Endothelial cell of umbilical vein (primary cell): Measurements from ENCODE around the gene TMPRSS12.
"Not testable (repeated sequence)": the region's sequence is repeated elsewhere in the genome, so short reads cannot be mapped to it uniquely, and the experiment has no call there.

Experiments used
- CTCF ChIP-seq, 2 donors: IDR thresholded peaks; 1 replicate in 1 of 2; 2 replicates in 1 of 2; pipeline ENCODE4 v1.5.1; 2011; ENCODE audit warnings: low read length in 2 of 2, mild to moderate bottlenecking in 2 of 2, moderate library complexity in 2 of 2, control low read depth in 1 of 2, inconsistent platforms in 1 of 2, low read depth in 1 of 2; ENCODE audit not compliant: insufficient read depth in 1 of 2; ENCODE audit errors: extremely low read depth in 1 of 2
- EZH2 ChIP-seq: IDR thresholded peaks from 2 replicates; pipeline ENCODE4 v1.6.1; 2012; ENCODE audit warnings: borderline replicate concordance, low read depth, mild to moderate bottlenecking, moderate library complexity, low read length, inconsistent platforms; ENCODE audit not compliant: severe bottlenecking
- MAX ChIP-seq: IDR thresholded peaks from 2 replicates; pipeline ENCODE4 v1.6.1; 2011; ENCODE audit not compliant: insufficient read depth, insufficient read length
- POLR2A ChIP-seq: IDR thresholded peaks from 2 replicates; pipeline ENCODE4 v1.6.1; 2012; ENCODE audit warnings: low read depth, mild to moderate bottlenecking, control low read depth, low read length
- POLR2AphosphoS5 ChIP-seq: IDR thresholded peaks from 2 replicates; pipeline ENCODE4 v1.6.1; 2012; ENCODE audit warnings: low read depth, mild to moderate bottlenecking, control low read depth, low read length, moderate library complexity; ENCODE audit not compliant: insufficient read depth

- not testable (repeated sequence) for TF ChIP-seq EZH2; CTCF (IDR thresholded peaks at IDR 0.05; ENCODE audit: extremely low read depth in 1 of 2, insufficient read depth in 1 of 2, low read depth in 1 of 2, low read length in 2 of 2); POLR2A; MAX; POLR2AphosphoS5
Observed at GRCh38 chr12:50908479-50908878, 65.8 kb downstream of the TMPRSS12 start.
